ENCODE data around the gene DDAH1. TPM values are rescaled to one million over a fixed set of nuclear protein-coding genes. Genes with fewer than 3 reads are reported as not detected.

DDAH1 gene
- total and polyA plus RNA-seq, 2 experiments from 2014 or later = 19.5 to 49.8 TPM

- H3K27ac ChIP-seq = no peak overlapping the region
- no peaks in the 10 kb centered on the region for H3K4me1 ChIP-seq (ENCODE audit: insufficient read depth)
- H3K9me3 ChIP-seq (ENCODE audit: low read depth) = no peaks in the 10 kb centered on the region
- H3K4me2 ChIP-seq = no peak overlapping the region
- peaks cover 54% of the 10 kb centered on the region for H3K79me2 ChIP-seq
- H3K27me3 ChIP-seq = no peaks in the 10 kb centered on the region
- no peaks in the 10 kb centered on the region for H3K9me2 ChIP-seq (replicated peaks; ENCODE audit: insufficient read depth)
- TF ChIP-seq CTCF (IDR thresholded peaks at IDR 0.05; ENCODE audit: poor library complexity) = no peak
- no peak for TF ChIP-seq EZH2phosphoT487 (IDR thresholded peaks at IDR 0.05; ENCODE audit: low read depth, severe bottlenecking, unreplicated experiment)
- TF ChIP-seq EZH2 (IDR thresholded peaks at IDR 0.05; ENCODE audit: borderline replicate concordance) = no peak
- H3K4me3 ChIP-seq = no peak overlapping the region
- DNase-seq (ENCODE audit: low spot score) = no peak
- H4K20me1 ChIP-seq (ENCODE audit: insufficient read depth, poor library complexity, severe bottlenecking) = no peaks in the 10 kb centered on the region
- no peak overlapping the region for H2AFZ ChIP-seq
- H3K36me3 ChIP-seq (replicated peaks; ENCODE audit: insufficient read depth, low read depth) = no peaks in the 10 kb centered on the region
Observed at GRCh38 chr1:85388416-85388815, 76.5 kb downstream of the DDAH1 start.

- H4K20me1 ChIP-seq (ENCODE audit: insufficient read depth, poor library complexity, severe bottlenecking) = no peaks in the 10 kb centered on the region
- no peak overlapping the region for H3K4me3 ChIP-seq
- H2AFZ ChIP-seq = no peak overlapping the region
- no peaks in the 10 kb centered on the region for H3K27me3 ChIP-seq
- H3K9me3 ChIP-seq (ENCODE audit: low read depth) = no peaks in the 10 kb centered on the region
- no peak overlapping the region for H3K27ac ChIP-seq
- H3K79me2 ChIP-seq = peaks cover 59% of the 10 kb centered on the region
- WGBS (ENCODE audit: low lambda C conversion rate, missing lambda C conversion rate) = 90% methylated on average over 2 of the region's 2 CpGs
- TF ChIP-seq EZH2 (IDR thresholded peaks at IDR 0.05; ENCODE audit: borderline replicate concordance) (no peak), EZH2phosphoT487 (IDR thresholded peaks at IDR 0.05; ENCODE audit: low read depth, severe bottlenecking, unreplicated experiment) (no peak), CTCF (IDR thresholded peaks at IDR 0.05; ENCODE audit: poor library complexity) (no peak)
- H3K4me1 ChIP-seq (ENCODE audit: insufficient read depth) = no peaks in the 10 kb centered on the region
- no peak overlapping the region for H3K4me2 ChIP-seq
- DNase-seq (ENCODE audit: low spot score) = no peak
- no peaks in the 10 kb centered on the region for H3K36me3 ChIP-seq (replicated peaks; ENCODE audit: insufficient read depth, low read depth)
- no peaks in the 10 kb centered on the region for H3K9me2 ChIP-seq (replicated peaks; ENCODE audit: insufficient read depth)
Observed at GRCh38 chr1:85387781-85388180, 77.2 kb downstream of the DDAH1 start.

GRCh38 chr1:85386068-85386722 lies 78.8 kb downstream of the DDAH1 start:
- Histone ChIP-seq H3K36me3 (replicated peaks; ENCODE audit: insufficient read depth, low read depth) (no peaks in the 10 kb centered on the region), H2AFZ (no peak overlapping the region), H3K27me3 (no peaks in the 10 kb centered on the region), H3K79me2 (peaks cover 47% of the 10 kb centered on the region), H3K27ac (no peak overlapping the region), H3K4me3 (no peak overlapping the region), H3K9me3 (ENCODE audit: low read depth) (no peaks in the 10 kb centered on the region), H3K4me1 (ENCODE audit: insufficient read depth) (no peaks in the 10 kb centered on the region), H3K4me2 (no peak overlapping the region), H3K9me2 (replicated peaks; ENCODE audit: insufficient read depth) (no peaks in the 10 kb centered on the region), H4K20me1 (ENCODE audit: insufficient read depth, poor library complexity, severe bottlenecking) (no peaks in the 10 kb centered on the region)
- no peak for DNase-seq (ENCODE audit: low spot score)
- TF ChIP-seq EZH2 (IDR thresholded peaks at IDR 0.05; ENCODE audit: borderline replicate concordance) (no peak), EZH2phosphoT487 (IDR thresholded peaks at IDR 0.05; ENCODE audit: low read depth, severe bottlenecking, unreplicated experiment) (no peak), CTCF (IDR thresholded peaks at IDR 0.05; ENCODE audit: poor library complexity) (no peak)
- 93% methylated on average over 3 of the region's 3 CpGs for WGBS (ENCODE audit: low lambda C conversion rate, missing lambda C conversion rate)
